Measurements from ENCODE around the gene ALOXE3.
"Not testable (repeated sequence)": the region's sequence is repeated elsewhere in the genome, so short reads cannot be mapped to it uniquely, and the experiment has no call there.

Gene ALOXE3

DNA sequence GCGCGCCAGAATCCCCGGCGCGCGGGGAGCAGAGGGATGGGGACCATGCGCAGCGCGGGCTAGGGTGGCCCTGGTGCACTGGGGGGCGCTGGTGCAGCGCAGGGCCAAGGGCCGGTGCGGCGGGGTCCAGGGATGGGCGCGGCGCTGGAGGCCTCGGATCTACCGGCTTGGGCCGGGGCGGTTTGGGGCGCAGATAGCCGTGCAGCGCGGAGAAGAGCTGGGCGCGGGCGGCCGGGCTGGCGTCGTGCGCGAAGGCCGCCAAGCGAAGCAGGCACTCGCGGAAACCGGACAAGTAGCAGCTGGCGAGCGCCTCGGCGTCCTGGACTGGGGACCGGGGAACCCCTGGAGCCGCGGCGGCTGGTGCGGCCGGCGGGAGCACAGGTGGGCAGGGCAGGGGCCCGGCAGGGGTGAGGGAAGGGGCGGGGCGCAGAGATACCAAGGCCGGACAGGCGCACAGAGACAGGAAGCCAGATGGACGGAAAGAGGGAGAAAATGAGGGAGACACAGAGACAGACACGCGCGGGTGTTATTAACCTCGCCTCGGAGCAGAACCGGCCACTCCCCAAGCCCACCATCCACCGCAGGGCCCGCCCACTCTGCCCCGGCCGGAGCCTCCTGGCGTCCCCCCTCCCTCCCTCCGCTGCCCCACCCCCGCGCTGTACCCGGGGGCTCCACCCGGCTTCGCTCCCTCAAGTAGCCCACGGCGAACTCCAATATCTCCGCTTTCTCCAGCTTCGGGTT, 3.5 kb upstream of the ALOXE3 start:
- DNase-seq (ENCODE audit: low read depth): no peak

DNA sequence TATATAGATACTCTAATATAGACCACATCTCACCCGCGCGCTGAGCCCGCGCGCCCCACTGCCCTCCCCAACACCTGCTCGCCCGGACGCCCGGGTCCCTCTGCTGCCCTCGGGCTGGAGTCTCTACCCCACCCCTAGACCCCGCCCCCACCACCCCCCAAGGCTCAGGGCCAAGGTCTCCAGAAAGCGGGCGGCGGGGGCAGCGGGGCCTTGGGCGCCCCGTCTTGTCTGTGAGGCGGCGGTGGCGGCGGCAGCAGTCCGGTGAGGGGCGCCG, 3.0 kb upstream of the ALOXE3 start:
- no peak for DNase-seq (ENCODE audit: low read depth)

DNA sequence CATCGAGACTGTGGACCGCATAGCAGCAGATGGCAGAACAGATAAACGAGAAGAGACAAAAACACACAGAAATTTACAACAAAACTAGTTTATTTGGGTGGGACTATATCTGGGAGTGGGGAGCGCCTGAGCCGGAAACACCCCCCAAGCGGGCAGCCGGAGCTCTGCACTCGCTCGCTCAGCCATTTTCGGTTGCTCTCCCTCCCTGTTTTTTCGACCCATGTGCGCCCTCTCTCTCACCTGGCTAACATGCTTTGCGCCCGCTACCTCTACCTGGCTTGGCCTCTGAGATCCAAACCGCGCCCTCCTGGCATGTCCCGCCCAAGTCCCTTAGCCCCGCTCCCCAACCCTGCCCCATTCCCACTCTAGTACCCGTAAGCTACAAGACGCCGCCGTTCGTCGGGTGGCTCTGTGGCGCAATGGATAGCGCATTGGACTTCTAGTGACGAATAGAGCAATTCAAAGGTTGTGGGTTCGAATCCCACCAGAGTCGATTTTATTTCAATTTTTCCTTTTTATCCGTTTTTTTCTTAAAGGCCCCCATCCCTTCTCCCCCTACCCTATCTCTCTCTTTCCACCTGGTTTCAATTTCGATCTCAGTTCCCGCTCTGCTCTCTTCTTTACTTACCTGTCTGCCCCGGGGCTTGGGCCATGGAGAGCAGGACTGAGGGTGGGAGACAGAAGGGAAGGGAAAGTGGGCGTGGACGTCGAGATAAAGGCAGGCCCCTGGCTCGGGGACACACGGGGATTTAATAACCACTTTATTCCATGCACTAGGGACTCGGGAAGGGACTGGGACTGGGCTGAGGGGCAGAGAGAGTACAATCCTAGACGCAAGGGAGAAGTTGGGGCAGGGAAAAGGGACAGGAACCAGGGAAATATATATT, 2.4 kb upstream of the ALOXE3 start:
- no peak for DNase-seq (ENCODE audit: low read depth)

DNA sequence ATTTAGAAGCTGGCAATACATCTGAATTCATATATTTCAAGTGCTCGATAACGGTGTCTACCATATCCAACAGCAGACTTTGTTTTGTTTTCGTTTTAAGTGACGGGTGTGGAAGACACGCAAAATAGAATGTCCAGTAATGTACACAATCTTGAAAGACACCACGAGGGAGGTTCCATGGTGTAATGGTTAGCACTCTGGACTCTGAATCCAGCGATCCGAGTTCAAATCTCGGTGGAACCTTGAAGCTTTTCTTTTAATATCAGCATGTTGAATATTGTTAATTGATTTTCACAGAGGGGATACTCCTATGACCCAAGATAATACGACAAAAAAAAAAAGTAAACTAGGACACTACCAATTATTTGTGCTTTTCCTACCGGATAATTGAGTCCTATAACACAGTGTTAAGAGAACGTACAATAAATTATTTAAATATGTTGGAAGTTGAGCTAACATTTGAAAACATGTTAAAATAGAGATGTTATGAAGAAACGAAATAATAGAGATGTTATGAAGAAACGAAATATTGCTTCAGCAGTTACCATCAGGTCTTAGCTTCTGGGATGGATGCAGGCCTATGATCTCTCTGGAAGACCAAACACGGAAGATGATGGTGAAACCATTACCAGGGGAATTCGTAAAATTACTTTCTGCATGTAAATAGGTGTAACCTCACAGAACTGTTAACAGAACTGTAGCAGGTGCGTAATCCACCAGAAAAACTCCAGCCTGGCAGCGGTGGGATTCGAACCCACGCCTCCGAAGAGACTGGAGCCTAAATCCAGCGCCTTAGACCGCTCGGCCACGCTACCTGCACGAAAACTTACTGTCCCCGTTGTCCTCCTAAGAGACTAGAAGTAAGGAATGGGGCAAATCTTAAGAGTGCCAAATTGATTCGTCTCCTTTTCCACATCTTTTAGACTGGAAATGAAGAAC, 1.5 kb upstream of the ALOXE3 start:
- DNase-seq (ENCODE audit: low read depth): peak; percentile 77

DNA sequence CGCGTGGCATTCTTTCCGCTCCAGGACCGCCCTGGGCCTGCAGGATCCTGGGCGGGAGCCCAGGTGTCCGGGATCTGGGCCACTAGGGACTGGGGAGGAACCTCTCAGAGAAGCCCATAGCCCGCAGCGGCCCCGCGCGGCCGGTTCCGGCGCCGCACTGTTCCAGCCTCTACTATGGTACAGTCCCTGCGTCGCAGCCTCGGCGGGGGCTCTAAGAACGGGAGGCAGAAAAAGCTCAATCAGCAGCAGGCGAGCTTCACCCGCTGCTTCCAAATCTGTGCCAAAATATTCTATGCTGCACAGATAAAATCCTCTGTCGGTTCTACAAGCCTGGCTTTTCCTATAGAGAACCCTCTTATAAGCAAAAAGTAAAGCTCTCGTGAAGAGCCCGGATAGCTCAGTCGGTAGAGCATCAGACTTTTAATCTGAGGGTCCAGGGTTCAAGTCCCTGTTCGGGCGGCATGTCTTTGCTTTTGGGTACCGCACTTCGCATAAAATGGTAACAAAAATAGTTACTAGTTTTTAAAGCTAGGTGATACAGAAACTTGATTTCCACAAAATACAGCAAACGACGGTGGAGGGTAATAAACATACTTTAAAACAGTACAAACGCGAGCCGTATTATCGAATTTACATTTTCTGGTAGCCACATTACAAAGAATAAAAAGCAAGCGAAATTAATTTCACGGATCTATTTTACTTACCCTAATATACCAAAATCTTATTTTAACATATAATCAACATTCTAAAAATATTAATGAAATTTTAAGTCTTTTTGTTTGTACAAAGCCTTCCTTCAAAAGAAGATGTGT, 661 bp upstream of the ALOXE3 start:
- DNase-seq (ENCODE audit: low read depth): no peak

DNA sequence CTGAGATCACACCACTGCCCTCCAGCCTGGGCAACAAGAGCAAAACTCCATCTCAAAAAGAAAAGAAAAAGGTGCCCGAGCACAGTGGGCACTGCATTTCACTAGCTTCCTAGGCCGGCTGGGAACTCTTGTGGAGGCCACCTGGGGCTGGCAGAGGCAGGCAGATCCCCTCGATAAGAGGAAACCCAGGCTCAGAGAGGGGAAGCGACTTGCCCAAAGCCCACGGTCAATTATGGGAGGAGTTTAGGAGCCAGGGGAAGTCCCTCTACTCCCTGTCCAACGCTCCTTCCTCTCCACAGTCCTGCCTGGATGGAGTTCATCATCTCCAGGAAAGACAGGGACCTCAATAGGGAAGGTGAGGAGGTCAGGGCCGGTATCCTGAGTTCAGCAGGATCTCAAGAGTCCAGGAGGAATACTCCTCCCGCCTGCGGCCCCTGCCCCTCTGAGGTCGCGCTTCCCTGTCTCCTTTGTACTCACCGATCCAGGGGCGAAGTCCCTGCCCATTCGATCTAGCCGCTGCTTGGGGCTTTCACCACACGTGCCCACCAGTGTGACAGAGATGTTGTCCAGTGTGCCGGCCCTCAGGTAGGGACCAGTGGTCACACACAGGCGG, 841 bp downstream of the ALOXE3 start:
- no peak for DNase-seq (ENCODE audit: low read depth)

DNA sequence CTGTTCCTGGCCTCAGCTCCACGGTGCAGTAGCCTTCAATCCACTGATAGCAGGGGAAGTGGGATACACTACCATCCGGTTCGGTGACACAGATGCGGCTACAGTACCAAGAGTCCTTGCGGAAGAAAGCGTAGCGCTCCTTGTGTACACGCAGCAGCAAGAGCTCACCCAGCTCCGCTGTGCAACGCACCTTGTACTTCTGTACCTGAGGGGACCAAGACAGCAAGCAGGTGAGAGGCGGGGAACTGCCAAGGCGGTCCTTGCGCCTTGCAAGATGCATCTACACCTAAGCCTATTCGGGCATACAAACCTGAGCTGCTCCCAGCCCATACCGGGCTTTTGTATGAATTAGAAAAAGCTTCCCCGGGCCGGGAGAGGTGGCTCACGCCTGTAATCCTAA, 1.5 kb downstream of the ALOXE3 start:
- no peak for DNase-seq (ENCODE audit: low read depth)

DNA sequence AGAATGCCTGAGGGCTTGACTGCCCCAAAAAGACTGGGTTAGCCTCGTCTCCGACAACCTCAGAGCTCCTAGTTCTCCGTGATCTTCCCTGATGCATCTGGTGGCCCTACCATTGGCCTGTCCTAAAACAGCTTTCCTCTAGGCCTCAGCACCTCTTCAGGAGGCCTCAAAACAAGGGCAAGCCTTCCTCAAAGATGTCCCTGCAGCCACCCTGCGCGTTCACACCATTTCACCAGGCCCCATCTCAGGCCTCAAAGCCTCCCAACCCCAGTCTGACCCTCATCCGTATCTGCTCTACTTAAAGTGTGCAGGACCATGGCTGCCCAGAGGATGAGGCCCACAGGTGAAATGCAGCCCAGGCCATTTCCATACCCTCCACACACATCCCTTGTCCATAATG, 7.4 kb downstream of the ALOXE3 start:
- DNase-seq (ENCODE audit: low read depth): no peak

DNA sequence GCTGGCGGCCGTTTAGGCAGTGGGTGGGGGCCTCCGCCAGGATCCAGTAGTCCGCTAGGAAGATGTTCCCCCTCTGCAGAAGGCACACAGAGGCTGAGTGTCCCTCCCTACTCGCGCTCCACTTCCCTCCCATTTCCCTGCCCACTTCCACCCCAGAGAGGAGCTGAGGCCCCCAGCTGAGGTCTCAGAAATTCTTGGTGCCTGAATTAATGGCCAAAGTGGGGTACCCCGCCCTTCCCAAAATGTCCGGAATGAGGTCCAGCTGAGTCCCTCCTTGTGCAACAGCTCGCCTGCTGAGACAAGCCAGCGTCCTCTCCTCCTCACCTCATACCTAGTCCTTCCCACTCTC, 7.9 kb downstream of the ALOXE3 start:
- DNase-seq (ENCODE audit: low read depth): no peak

DNA sequence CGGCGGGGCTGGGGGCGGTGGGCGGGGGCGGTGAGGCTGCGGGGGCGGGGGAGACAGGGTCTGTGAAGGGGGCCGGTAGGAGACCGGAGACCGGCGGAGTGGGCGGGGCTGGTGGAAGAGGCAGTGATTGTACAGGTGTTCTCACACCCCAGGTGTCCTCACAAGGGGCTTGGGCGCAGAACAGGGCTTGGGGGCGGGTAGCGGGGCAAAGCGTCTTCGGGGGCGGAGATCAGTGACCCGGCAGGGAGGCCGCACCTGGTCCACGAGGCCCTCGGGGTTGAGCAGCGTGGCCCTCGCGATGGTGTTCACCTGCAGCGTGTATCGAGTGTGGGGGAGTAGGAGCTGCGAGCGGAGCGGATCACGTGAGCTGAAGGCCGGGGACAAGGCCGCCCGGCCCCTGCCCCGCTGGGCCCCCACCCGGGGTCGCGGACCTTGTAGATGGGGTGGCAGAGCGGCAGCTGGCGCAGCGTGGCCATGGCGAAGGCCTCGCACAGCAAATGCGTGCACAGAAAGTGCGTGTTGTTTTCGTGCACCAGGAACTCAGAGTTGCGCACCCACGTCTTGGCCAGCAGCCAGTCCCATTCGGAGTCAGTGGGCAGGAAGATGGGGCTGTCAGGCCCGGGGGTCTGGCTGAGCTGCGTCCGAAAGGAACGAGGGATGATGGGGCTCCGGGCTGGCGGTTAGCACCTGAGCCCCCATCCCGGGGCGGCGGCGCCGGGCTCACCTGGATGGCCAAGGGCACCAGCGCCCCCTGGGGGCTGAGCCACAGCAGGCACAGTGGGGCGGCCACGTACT, 8.5 kb downstream of the ALOXE3 start:
- no peak for DNase-seq (ENCODE audit: low read depth)

DNA sequence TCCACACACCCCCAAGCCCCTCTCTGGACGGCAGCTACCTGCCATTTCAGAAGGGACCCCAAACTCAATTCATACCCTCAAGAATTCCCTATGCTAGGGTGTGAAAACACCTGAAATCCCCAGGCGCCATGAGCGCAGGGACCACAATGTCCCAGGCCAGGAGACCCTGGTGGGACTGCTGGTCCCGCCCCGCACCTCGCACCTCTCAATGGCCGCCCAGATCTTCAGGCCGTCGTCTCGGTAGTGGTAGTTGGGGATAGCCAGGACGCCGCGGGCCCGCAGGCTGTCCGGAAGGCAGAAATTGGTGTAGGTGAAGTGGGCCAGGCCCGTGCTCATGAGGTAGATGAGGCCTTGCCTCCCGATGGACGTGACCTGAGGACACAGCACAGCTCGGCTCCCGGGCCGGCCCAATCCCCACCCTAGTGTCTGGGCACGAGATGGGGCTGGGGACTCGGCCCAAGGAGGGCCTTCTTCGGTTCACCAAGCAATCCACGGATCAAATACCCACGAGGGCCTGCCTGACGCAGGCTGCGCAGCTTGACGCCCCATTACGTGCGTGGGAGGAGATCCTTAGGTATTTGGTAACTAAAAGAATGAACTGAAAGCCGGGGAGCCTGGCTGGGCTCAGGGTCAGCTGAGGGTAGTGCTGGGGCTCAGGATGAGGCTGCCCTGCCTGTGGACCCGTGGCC, 9.2 kb downstream of the ALOXE3 start:
- no peak for DNase-seq (ENCODE audit: low read depth)

DNA sequence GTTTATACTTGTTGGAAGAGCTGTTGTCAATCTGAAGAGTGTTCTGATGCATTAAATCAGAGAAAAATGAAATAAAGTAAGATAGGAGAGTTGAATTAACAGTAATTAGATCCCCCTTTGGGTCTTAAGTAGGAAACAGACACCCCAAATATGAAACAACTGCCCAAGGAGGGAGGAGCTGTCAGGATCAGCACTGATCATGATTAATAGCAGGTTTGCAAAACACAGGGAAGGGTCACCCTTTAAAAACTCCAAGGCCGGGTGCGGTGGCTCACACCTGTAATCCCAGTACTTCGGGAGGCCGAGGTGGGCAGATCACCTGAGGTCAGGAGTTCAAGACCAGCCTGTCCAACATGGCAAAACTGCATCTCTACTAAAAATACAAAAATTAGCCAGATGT, 11.3 kb downstream of the ALOXE3 start:
- DNase-seq (ENCODE audit: low read depth): not testable (repeated sequence)

DNA sequence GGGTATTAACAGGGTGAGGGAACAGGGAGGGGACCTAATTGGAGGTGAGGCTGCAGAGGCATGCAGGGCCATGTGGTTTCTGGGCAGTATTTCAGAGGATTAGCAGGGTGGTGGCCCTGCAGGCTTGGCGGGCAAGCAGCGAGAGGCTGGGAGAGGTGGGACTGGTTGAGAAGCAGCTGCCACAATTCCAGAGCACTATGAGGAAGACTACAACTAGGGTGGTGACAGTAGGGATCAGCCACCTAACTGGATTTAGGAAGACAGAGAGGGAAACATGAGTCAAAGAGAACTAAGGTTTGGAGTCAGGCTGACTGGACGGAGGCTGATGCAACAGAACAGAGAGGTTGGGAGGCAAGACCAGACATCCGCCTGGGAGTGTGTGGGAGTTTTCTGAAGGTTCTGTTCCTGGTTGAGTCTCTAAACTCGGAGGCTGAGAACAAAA, 12.3 kb downstream of the ALOXE3 start:
- no peak for DNase-seq (ENCODE audit: low read depth)

DNA sequence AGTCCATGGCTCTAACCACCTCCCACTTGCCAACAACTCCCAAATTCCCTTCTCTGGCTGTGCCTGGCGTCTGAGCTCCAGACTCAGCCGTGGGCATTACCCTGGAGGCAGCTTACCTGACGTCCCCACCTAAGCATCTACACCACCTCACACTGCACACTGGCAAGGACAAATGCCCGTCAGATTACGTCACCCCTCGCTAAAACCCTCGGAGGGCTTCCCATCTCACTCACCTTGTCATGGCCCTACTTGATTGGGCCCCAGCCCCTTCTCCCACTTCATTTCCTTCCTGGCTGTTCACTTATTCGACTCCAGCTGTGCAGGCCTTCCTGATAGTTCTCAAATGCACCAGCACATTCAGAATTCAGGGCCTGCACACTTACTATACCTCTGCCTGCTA, 13.4 kb downstream of the ALOXE3 start:
- DNase-seq (ENCODE audit: low read depth): no peak

DNA sequence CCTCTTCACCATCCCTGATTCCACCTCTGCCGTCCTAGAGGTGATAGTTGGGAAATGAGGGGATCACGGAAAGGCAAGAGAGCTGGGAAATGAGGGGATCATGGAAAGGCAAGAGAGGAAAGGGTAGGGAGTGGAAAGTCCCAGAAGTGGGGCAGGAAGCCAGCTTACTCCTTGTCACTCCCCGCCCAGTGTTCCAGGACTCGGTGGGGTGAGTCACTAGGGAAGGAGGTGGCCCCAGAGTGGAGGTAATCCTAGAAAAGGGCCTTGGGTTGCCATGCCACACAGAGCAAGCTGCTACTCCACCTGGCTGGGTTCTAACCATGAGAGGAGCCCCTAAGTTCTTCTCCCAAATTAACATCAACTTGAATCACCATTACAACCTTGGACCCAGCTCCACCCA, 14.8 kb downstream of the ALOXE3 start:
- no peak for DNase-seq (ENCODE audit: low read depth)

DNA sequence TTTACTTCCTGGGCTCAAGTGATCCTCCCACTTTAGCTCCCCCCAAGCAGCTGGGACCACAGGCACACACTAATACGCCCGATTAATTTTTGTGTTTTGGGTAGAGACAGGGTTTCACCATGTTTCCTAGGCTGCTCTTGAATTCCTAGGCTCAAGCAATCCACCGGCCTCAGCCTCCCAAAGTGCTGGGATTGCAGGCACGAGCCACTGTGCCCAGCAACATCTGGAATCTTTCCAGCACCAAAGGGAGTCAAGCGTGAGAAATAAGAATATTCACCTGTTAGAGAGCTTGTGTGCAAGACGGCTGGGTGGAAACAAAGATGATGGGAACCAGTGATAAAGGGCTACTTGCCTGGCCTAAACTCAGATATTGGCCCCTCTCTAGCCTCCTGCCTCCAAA, 16.6 kb downstream of the ALOXE3 start:
- no peak for DNase-seq (ENCODE audit: low read depth)

DNA sequence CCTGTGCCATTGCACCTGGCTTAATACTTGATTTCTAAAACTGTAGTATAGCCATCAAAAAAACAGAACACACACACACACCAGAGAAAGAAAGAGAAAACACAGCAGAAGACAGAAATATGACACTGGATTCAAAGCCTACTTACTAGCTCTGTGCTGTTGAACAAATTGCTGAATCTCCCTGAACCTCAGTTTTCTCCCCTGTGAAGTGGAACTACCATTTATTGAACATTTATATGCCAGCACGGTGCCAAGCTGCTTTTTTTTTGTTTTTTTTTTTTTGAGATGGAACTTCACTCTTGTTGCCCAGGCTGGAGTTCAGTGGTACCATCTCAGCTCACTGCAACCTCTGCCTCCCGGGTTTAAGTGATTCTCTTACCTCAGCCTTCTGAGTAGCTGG, 17.6 kb downstream of the ALOXE3 start:
- no peak for DNase-seq (ENCODE audit: low read depth)

DNA sequence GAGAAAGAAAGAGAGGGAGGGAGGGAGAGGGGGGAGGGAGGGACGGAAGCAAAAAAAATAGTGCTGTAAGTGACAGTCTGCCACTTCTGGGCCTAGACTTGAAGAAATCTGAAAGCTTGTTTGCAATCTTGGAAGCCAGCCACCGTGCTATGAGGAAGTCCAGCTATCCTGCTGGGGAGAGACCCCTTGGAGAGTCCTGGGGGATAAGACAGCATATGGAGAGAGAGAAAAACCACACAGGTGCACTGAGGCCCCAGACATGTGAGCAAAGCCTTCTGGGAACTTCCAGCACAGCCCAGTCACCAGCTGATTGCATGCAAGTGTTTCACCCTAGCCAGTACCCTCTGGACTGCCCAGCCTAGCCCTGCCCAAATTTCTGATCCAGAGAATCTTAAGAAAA, 18.2 kb downstream of the ALOXE3 start:
- no peak for DNase-seq (ENCODE audit: low read depth)

DNA sequence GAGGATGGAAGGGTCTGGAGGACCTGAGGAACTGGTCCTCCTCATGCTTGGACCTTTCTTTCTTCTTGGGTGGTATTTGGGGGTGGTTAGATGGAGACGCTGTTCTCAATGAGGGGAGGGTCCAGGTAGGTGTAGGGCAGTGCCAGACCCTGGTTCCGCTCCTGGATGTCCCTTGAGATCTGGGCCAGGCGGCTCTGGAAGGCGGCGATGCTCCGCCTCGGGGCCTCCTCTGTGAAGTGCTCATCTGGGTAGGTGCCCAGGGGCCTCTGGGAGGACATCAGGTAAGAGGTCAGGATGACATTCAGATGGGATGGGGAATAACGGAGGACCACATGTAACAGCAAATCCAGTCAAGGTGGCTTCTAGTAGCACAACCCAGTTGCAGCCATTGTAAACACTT, 21.8 kb downstream of the ALOXE3 start:
- DNase-seq (ENCODE audit: low read depth): no peak

DNA sequence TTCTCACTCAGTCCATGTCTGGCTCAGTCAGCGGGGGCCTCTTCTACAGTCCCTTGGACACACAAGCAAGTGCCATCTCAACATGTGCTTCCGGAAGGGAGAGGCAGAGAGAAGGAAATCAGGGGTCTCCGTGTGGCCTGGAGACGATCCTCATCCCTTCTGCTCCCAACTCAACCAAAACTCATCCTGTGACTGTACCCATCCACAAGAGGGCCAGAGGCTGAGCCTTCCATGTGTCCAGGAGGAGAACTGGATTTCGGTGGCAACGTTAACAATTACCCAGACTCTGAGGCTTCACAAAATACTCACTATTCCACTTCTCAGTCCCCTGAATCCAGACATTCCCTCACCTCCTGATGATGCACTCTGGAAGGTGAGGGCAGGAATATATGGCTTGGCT, 23.0 kb downstream of the ALOXE3 start:
- DNase-seq (ENCODE audit: low read depth): no peak
